Bone marrow (tissue), 2 donors: Measurements from ENCODE around the gene HOXB5.

Source experiments
- DNase-seq, 2 donors: peaks; one replicate each; lab custom pipeline; 2025; lab: John Stamatoyannopoulos, UW

The HOXB5 gene

GRCh38 chr17:48548523-48549280 is 44.9 kb downstream of the HOXB5 start:
- DNase-seq = peak in 1 of 2 donors; percentile 12

GRCh38 chr17:48547808-48548522 is 45.6 kb downstream of the HOXB5 start:
- no peak for DNase-seq

GRCh38 chr17:48546924-48547807 is 46.4 kb downstream of the HOXB5 start:
- no peak for DNase-seq

- no peak for DNase-seq
These were observed 47.2 kb downstream of the HOXB5 start for GRCh38 chr17:48546137-48546923.

- DNase-seq = no peak
These were observed 48.0 kb downstream of the HOXB5 start for GRCh38 chr17:48545539-48545938.

- DNase-seq = no peak
These were observed 48.6 kb downstream of the HOXB5 start, which contains the start of gene HOXB2 for GRCh38 chr17:48545022-48545375. HOXB2 (minus strand) TSS chr17:48545109; CDS start chr17:48544911, 198 bp downstream.

GRCh38 chr17:48544349-48545021 is 49.1 kb downstream of the HOXB5 start:
- DNase-seq = peak in 1 of 2 donors; percentile 63

GRCh38 chr17:48543854-48544348 is 49.7 kb downstream of the HOXB5 start:
- peak in 1 of 2 donors; percentile 81 for DNase-seq

- DNase-seq = peak in 1 of 2 donors; percentile 83
These were observed 50.3 kb downstream of the HOXB5 start for GRCh38 chr17:48543107-48543853.

GRCh38 chr17:48542698-48543106 is 50.9 kb downstream of the HOXB5 start:
- DNase-seq = no peak

- peak in 1 of 2 donors; percentile 58 for DNase-seq
These were observed 51.4 kb downstream of the HOXB5 start for GRCh38 chr17:48542114-48542656.

- DNase-seq = peak in 1 of 2 donors; percentile 71
These were observed 51.9 kb downstream of the HOXB5 start for GRCh38 chr17:48541577-48542113.
